IPS-20b (cell line): ENCODE data around the gene IRAK3.
"Not testable (repeated sequence)": the region's sequence is repeated elsewhere in the genome, so short reads cannot be mapped to it uniquely, and the experiment has no call there.

Source experiments
- H3K27ac ChIP-seq: one replicate; pipeline ENCODE4 v1.5.1; 2013; ENCODE audit warnings: low read length
- H3K27me3 ChIP-seq: 2 replicates; pipeline ENCODE4 v1.6.1; 2013; ENCODE audit warnings: mild to moderate bottlenecking, low read length, inconsistent platforms; ENCODE audit not compliant: insufficient read depth
- H3K36me3 ChIP-seq: 2 replicates; pipeline ENCODE4 v1.6.1; 2013; ENCODE audit warnings: low read depth, mild to moderate bottlenecking, inconsistent platforms, low read length, moderate library complexity; ENCODE audit not compliant: insufficient read depth
- H3K4me1 ChIP-seq: 2 replicates; pipeline ENCODE4 v1.6.1; 2013; ENCODE audit warnings: mild to moderate bottlenecking, control low read depth, inconsistent platforms, low read length, moderate library complexity; ENCODE audit not compliant: insufficient read depth
- H3K4me3 ChIP-seq: 2 replicates; pipeline ENCODE4 v1.5.1; 2013; ENCODE audit warnings: mild to moderate bottlenecking, low read length, inconsistent platforms
- H3K9ac ChIP-seq: 2 replicates; pipeline ENCODE4 v1.6.1; 2013; ENCODE audit warnings: low read depth, mild to moderate bottlenecking, inconsistent platforms, low read length, moderate library complexity
- H3K9me3 ChIP-seq: 2 replicates; pipeline ENCODE4 v1.6.1; 2013; ENCODE audit warnings: mild to moderate bottlenecking, low read depth, low read length, inconsistent platforms; ENCODE audit not compliant: insufficient read depth

Gene IRAK3

GRCh38 chr12:66297923-66298322 lies 108.9 kb downstream of the IRAK3 start:
- Histone ChIP-seq H3K9me3 (no peaks in the 10 kb centered on the region), H3K9ac (no peak overlapping the region), H3K4me1 (no peaks in the 10 kb centered on the region), H3K4me3 (no peak overlapping the region), H3K27ac (no peak overlapping the region), H3K27me3 (peaks cover 14% of the 10 kb centered on the region), H3K36me3 (no peaks in the 10 kb centered on the region)

GRCh38 chr12:66301944-66302826 lies 113.2 kb downstream of the IRAK3 start, which contains the start of gene HELB:
HELB (plus strand) TSS chr12:66302493; CDS start chr12:66302604, 111 bp downstream.
- Histone ChIP-seq H3K27me3 (peaks cover 14% of the 10 kb centered on the region), H3K36me3 (peaks cover 16% of the 10 kb centered on the region), H3K9ac (peak within 1 kb of the TSS; percentile 79), H3K27ac (no peak within 1 kb of the TSS), H3K9me3 (no peaks in the 10 kb centered on the region), H3K4me1 (no peaks in the 10 kb centered on the region; the same call in 1 of the 2 replicates), H3K4me3 (peak within 1 kb of the TSS; percentile 74)

GRCh38 chr12:66302827-66303169 lies 113.8 kb downstream of the IRAK3 start:
- Histone ChIP-seq H3K9me3 (no peaks in the 10 kb centered on the region), H3K4me3 (peak overlapping the region; percentile 74), H3K36me3 (peaks cover 16% of the 10 kb centered on the region), H3K4me1 (no peaks in the 10 kb centered on the region; the same call in 1 of the 2 replicates), H3K9ac (peak overlapping the region; percentile 79), H3K27me3 (peaks cover 14% of the 10 kb centered on the region), H3K27ac (no peak overlapping the region)

- peak overlapping the region; percentile 74 for H3K4me3 ChIP-seq
- H3K9me3 ChIP-seq, H3K4me1 ChIP-seq, H3K27ac ChIP-seq: not testable (repeated sequence)
- peaks cover 21% of the 10 kb centered on the region for H3K36me3 ChIP-seq
- H3K27me3 ChIP-seq = peaks cover 14% of the 10 kb centered on the region
- peak overlapping the region; percentile 79; the same call in 1 of the 2 replicates for H3K9ac ChIP-seq
Measured at GRCh38 chr12:66303316-66303804, 114.3 kb downstream of the IRAK3 start.
